GM19372 (cell line): ENCODE data around the gene SOS2.
A peak's percentile ranks its signal among the peaks of the same experiment; 100 is the strongest.

Experiments
- ATAC-seq: cut with Tn5 transposase; IDR thresholded peaks from one replicate; pipeline ENCODE4 v1.9.1; 2021; ENCODE audit warnings: mild to moderate bottlenecking, low read depth, moderate library complexity; ENCODE audit not compliant: unreplicated experiment

The SOS2 gene

GRCh38 chr14:50231475-50232275 lies at the start of gene SOS2:
Gene SOS2 (minus strand): TSS chr14:50231578. CDS start chr14:50231283, 295 bp downstream.
- ATAC-seq: peak; percentile 80

GRCh38 chr14:50272498-50272897 lies 41.1 kb upstream of the SOS2 start:
- no peak for ATAC-seq

GRCh38 chr14:50270932-50271331 lies 39.6 kb upstream of the SOS2 start:
- no peak for ATAC-seq

GRCh38 chr14:50265029-50265428 lies 33.7 kb upstream of the SOS2 start:
- no peak for ATAC-seq

- ATAC-seq: no peak
These were observed 31.9 kb upstream of the SOS2 start for GRCh38 chr14:50263321-50263720.

- no peak for ATAC-seq
These were observed 31.5 kb upstream of the SOS2 start for GRCh38 chr14:50262865-50263264.

GRCh38 chr14:50260511-50260910 lies 29.1 kb upstream of the SOS2 start:
- ATAC-seq: no peak

- no peak for ATAC-seq
These were observed 28.7 kb upstream of the SOS2 start for GRCh38 chr14:50260072-50260471.

GRCh38 chr14:50257732-50258131 lies 26.4 kb upstream of the SOS2 start:
- no peak for ATAC-seq

- no peak for ATAC-seq
These were observed 22.9 kb upstream of the SOS2 start for GRCh38 chr14:50254248-50254647.

GRCh38 chr14:50249136-50249775 lies 17.9 kb upstream of the SOS2 start:
- ATAC-seq: no peak

GRCh38 chr14:50247245-50247644 lies 15.9 kb upstream of the SOS2 start:
- no peak for ATAC-seq

GRCh38 chr14:50242566-50243310 lies 11.4 kb upstream of the SOS2 start:
- no peak for ATAC-seq

GRCh38 chr14:50242096-50242495 lies 10.7 kb upstream of the SOS2 start:
- ATAC-seq: no peak

GRCh38 chr14:50237427-50237826 lies 6.0 kb upstream of the SOS2 start:
- ATAC-seq: no peak

GRCh38 chr14:50233951-50234250 lies 2.5 kb upstream of the SOS2 start:
- no peak for ATAC-seq

GRCh38 chr14:50233166-50233950 lies 2.0 kb upstream of the SOS2 start:
- ATAC-seq: no peak

- ATAC-seq: no peak
These were observed 881 bp upstream of the SOS2 start for GRCh38 chr14:50232276-50232642.

GRCh38 chr14:50230701-50231474 lies 490 bp downstream of the SOS2 start:
- peak; percentile 34 for ATAC-seq

GRCh38 chr14:50230401-50230700 lies 1.0 kb downstream of the SOS2 start:
- ATAC-seq: no peak
